CD8-positive, alpha-beta memory T cell (primary cell): ENCODE data around the gene HSPB7. TPM values are rescaled to one million over a fixed set of nuclear protein-coding genes. Genes with fewer than 3 reads are reported as not detected.
"Not testable (repeated sequence)": the region's sequence is repeated elsewhere in the genome, so short reads cannot be mapped to it uniquely, and the experiment has no call there.

Source experiments
- CTCF ChIA-PET: fragments of 350-600 bp; sonication (Branson Sonifier 250); formaldehyde crosslinking; loops from one replicate; lab custom pipeline; 2021; ENCODE audit warnings: antibody characterized with exemption; lab: Charles Lee
- POLR2A ChIA-PET: fragments of 350-600 bp; sonication (Branson Sonifier 250); formaldehyde crosslinking; loops from one replicate; lab custom pipeline; 2021; ENCODE audit warnings: antibody characterized with exemption; lab: Charles Lee
- DNase-seq, 5 donors: peaks; one replicate each; pipeline versions ENCODE4 v3.0.0 to v3.0.0-alpha.2; 2020 to 2022; ENCODE audit warnings: mixed read lengths in 1 of 5
- H3K27ac ChIP-seq: one replicate; pipeline ENCODE4 v1.7.0; 2013; ENCODE audit warnings: low read depth, mild to moderate bottlenecking, low read length, moderate library complexity
- H3K27me3 ChIP-seq: 2 replicates; pipeline ENCODE4 v1.7.0; 2013; ENCODE audit warnings: low read length, mild to moderate bottlenecking; ENCODE audit not compliant: insufficient read depth, poor library complexity, severe bottlenecking
- H3K36me3 ChIP-seq: 2 replicates; pipeline ENCODE4 v1.7.0; 2013; ENCODE audit warnings: mild to moderate bottlenecking, low read length, moderate library complexity; ENCODE audit not compliant: insufficient read depth
- H3K4me1 ChIP-seq: 2 replicates; pipeline ENCODE4 v1.7.0; 2013; ENCODE audit warnings: mild to moderate bottlenecking, low read length, moderate library complexity; ENCODE audit not compliant: insufficient read depth
- H3K4me3 ChIP-seq: 2 replicates; pipeline ENCODE4 v1.7.0; 2013; ENCODE audit warnings: mild to moderate bottlenecking, low read length
- H3K9me3 ChIP-seq: 2 replicates; pipeline ENCODE4 v1.7.0; 2013; ENCODE audit warnings: mild to moderate bottlenecking, low read length
- H3K27ac Mint-ChIP-seq, 8 donors: one replicate each; pipeline ENCODE4 v1.8.0; 2020 to 2021; ENCODE audit warnings: mixed read lengths in 8 of 8, mild to moderate bottlenecking in 6 of 8, inconsistent platforms in 3 of 8, moderate library complexity in 3 of 8
- H3K27me3 Mint-ChIP-seq, 2 donors: one replicate each; pipeline ENCODE4 v1.8.0; 2020 to 2021; ENCODE audit warnings: mixed read lengths in 2 of 2, mild to moderate bottlenecking in 1 of 2, moderate library complexity in 1 of 2
- H3K36me3 Mint-ChIP-seq, 3 donors: one replicate each; pipeline ENCODE4 v1.8.0; 2020 to 2021; ENCODE audit warnings: mixed read lengths in 3 of 3, inconsistent platforms in 1 of 3, mild to moderate bottlenecking in 1 of 3
- H3K4me1 Mint-ChIP-seq, 3 donors: one replicate each; pipeline ENCODE4 v1.8.0; 2020 to 2021; ENCODE audit warnings: mixed read lengths in 3 of 3, inconsistent platforms in 1 of 3, mild to moderate bottlenecking in 1 of 3
- H3K4me3 Mint-ChIP-seq, 7 donors: one replicate each; pipeline ENCODE4 v1.8.0; 2020 to 2021; ENCODE audit warnings: mixed read lengths in 7 of 7, mild to moderate bottlenecking in 6 of 7, moderate library complexity in 4 of 7, inconsistent platforms in 2 of 7
- H3K9me3 Mint-ChIP-seq, 5 donors: one replicate each; pipeline ENCODE4 v1.8.0; 2020 to 2022; ENCODE audit warnings: mixed read lengths in 5 of 5, mild to moderate bottlenecking in 3 of 5, moderate library complexity in 2 of 5, inconsistent platforms in 1 of 5
- polyA plus RNA-seq: library from polyadenylated mRNA; unstranded; fragments of 300-500 nt; fragmentation: Illumina TruSeq; gene quantifications from one replicate; pipeline ENCODE4 v1.2.3, GENCODE V29; 2021
- total RNA-seq, 2 experiments: library from RNA; stranded (reverse); gene quantifications; one replicate each; pipeline ENCODE4 v1.2.3, GENCODE V29; 2021

The HSPB7 gene
- total and polyA plus RNA-seq, 3 experiments from 2014 or later, result not detected

DNA sequence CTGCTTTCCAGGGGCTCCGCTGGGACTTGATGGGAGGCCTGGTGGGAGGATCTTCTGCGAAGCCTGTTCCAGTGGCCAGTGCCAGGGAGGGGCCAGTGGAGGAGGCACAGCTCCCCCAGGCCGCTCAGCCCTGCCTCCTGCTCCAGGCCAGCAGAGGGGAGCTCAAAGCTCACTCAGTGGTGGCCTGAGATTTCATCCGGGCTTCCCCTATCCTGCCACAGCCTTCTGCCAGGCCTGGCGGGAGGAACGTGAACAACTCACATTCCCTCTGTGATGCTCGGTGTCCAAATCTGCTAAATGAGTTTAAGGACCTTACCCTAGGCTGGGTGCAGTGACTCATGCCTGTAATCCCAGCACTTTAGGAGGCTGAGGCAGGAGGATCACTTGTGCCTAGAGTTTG, 29.0 kb upstream of the HSPB7 start:
- H3K9me3 ChIP-seq, result no peaks in the 10 kb centered on the region
- Mint-ChIP-seq H3K36me3 (no peaks in the 10 kb centered on the region), H3K4me1 (peaks cover 2 to 5% (median 3%) of the 10 kb centered on the region in 3 donors), H3K4me3 (no peak overlapping the region), H3K27me3 (peaks cover 7 to 33% of the 10 kb centered on the region in 2 donors), H3K9me3 (no peaks in the 10 kb centered on the region), H3K27ac (no peak overlapping the region)
- H3K27me3 ChIP-seq, result no peaks in the 10 kb centered on the region
- DNase-seq, result no peak
- ChIA-PET CTCF (no interaction called here), POLR2A (no interaction called here)
- H3K36me3 ChIP-seq, result no peaks in the 10 kb centered on the region
- H3K27ac ChIP-seq, result no peak overlapping the region
- no peaks in the 10 kb centered on the region for H3K4me1 ChIP-seq
- H3K4me3 ChIP-seq, result no peak overlapping the region

DNA sequence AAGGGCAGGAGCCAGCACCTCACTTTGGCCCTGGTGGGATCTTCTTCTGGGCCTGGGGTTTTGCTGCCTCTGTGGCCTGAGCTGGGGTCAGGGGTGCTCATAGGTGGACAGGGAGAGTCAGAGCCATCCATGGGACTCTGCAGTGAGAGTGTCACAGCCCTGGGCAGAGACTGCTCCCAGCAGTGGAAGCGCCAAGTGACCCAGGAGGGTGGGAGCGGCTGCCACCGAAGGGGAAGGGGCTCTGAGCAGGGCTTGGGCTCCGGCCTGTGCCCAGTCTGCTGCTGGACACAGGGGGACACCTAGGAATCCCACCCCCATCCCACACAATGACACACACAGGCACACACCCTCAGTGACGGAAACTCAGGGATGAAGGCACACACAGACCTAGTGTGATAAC, 26.1 kb upstream of the HSPB7 start:
- CTCF ChIA-PET, result no interaction called here
- H3K4me3 ChIP-seq, result no peak overlapping the region
- Mint-ChIP-seq H3K4me3 (no peak overlapping the region), H3K9me3 (no peaks in the 10 kb centered on the region), H3K4me1 (peaks cover 2 to 5% (median 3%) of the 10 kb centered on the region in 3 donors), H3K27ac (no peak overlapping the region), H3K36me3 (no peaks in the 10 kb centered on the region), H3K27me3 (peaks cover 7 to 17% of the 10 kb centered on the region in 2 donors)
- POLR2A ChIA-PET, result no interaction called here
- H3K36me3 ChIP-seq, result no peaks in the 10 kb centered on the region
- no peak overlapping the region for H3K27ac ChIP-seq
- no peaks in the 10 kb centered on the region for H3K9me3 ChIP-seq
- DNase-seq, result no peak
- no peaks in the 10 kb centered on the region for H3K4me1 ChIP-seq
- no peaks in the 10 kb centered on the region for H3K27me3 ChIP-seq

GRCh38 chr1:16043521-16043920, 25.7 kb upstream of the HSPB7 start, which contains the start of gene CLCNKB:
Gene CLCNKB, plus strand, starts transcription at chr1:16043782. Its CDS starts 711 bp downstream, at chr1:16044493.
- Histone ChIP-seq H3K4me3 (no peak within 1 kb of the TSS), H3K4me1 (no peaks in the 10 kb centered on the region), H3K27me3 (no peaks in the 10 kb centered on the region), H3K27ac (no peak within 1 kb of the TSS), H3K36me3 (no peaks in the 10 kb centered on the region), H3K9me3 (no peaks in the 10 kb centered on the region)
- no peaks in the 10 kb centered on the region for H3K36me3 Mint-ChIP-seq
- CTCF ChIA-PET, result no interaction called here
- DNase-seq, result no peak
- peak within 1 kb of the TSS in 1 of 8 donors; percentile 87 for H3K27ac Mint-ChIP-seq
- H3K9me3 Mint-ChIP-seq, result no peaks in the 10 kb centered on the region
- POLR2A ChIA-PET, result no interaction called here
- H3K27me3 Mint-ChIP-seq, result peaks cover 7 to 17% of the 10 kb centered on the region in 2 donors
- no peak within 1 kb of the TSS for H3K4me3 Mint-ChIP-seq
- H3K4me1 Mint-ChIP-seq, result peaks cover 2 to 5% (median 3%) of the 10 kb centered on the region in 3 donors

- DNase-seq, H3K4me3 ChIP-seq, CTCF ChIA-PET, H3K36me3 ChIP-seq, H3K9me3 ChIP-seq, H3K4me1 ChIP-seq, H3K27ac Mint-ChIP-seq, POLR2A ChIA-PET, H3K4me3 Mint-ChIP-seq, H3K27me3 ChIP-seq, H3K4me1 Mint-ChIP-seq, H3K36me3 Mint-ChIP-seq, H3K9me3 Mint-ChIP-seq, H3K27ac ChIP-seq: not testable (repeated sequence)
- peaks cover 7 to 15% of the 10 kb centered on the region in 2 donors for H3K27me3 Mint-ChIP-seq
Observed at GRCh38 chr1:16042654-16043053, 24.8 kb upstream of the HSPB7 start.

DNA sequence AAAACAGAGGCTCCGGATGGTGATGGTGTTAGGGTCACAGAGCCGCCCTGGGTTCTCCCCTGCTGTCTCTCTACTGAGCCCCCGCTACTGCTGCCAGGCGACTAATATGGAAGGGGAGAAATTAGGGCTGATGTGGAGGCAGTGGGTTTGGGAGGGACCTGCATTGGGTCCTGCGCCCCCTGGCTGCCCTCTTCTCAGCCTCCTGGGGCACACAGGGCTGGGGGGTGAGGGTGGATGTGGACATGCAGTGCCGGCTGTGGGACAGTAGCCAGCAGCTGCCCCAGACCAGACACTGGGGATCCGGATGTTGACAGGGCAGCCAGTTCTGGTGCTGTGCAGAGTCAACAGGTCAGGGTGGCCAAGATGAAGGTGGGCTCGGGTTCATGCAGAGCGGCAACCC, 24.3 kb upstream of the HSPB7 start:
- no peak overlapping the region for H3K4me3 Mint-ChIP-seq
- no peaks in the 10 kb centered on the region for H3K27me3 ChIP-seq
- H3K36me3 ChIP-seq, result no peaks in the 10 kb centered on the region
- H3K9me3 ChIP-seq, result no peaks in the 10 kb centered on the region
- no peak overlapping the region for H3K27ac Mint-ChIP-seq
- ChIA-PET POLR2A (no interaction called here), CTCF (no interaction called here)
- H3K4me1 Mint-ChIP-seq, result no peaks in the 10 kb centered on the region
- no peaks in the 10 kb centered on the region for H3K36me3 Mint-ChIP-seq
- H3K27ac ChIP-seq, result no peak overlapping the region
- no peaks in the 10 kb centered on the region for H3K4me1 ChIP-seq
- no peaks in the 10 kb centered on the region for H3K9me3 Mint-ChIP-seq
- H3K27me3 Mint-ChIP-seq, result peaks cover 6 to 15% of the 10 kb centered on the region in 2 donors
- no peak for DNase-seq
- H3K4me3 ChIP-seq, result no peak overlapping the region

DNA sequence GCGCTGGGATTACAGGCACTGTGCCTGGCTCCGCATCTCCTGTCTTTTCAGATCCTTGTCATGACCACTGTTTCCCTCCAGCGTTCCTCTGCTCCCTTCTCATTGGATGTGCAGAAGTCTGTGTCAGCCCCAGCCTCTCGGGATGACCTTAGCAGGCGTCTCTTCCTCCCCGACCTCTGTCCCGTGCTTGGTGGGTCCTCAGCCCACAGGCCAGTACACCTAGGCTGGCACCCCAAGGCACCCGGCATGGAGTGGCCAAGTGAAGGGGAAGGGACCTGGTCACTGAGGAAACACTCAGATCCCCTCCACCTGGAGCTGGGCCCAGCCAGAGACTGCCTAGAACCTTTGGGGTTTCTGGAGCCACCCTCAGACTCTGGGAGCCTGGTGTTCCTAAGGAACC, 23.4 kb upstream of the HSPB7 start:
- Mint-ChIP-seq H3K4me3 (no peak overlapping the region), H3K9me3 (no peaks in the 10 kb centered on the region), H3K27ac (no peak overlapping the region), H3K4me1 (no peaks in the 10 kb centered on the region), H3K27me3 (peaks cover 6 to 13% of the 10 kb centered on the region in 2 donors), H3K36me3 (no peaks in the 10 kb centered on the region)
- H3K4me3 ChIP-seq, result no peak overlapping the region
- ChIA-PET POLR2A (no interaction called here), CTCF (no interaction called here)
- H3K27me3 ChIP-seq, result no peaks in the 10 kb centered on the region
- no peaks in the 10 kb centered on the region for H3K9me3 ChIP-seq
- H3K27ac ChIP-seq, result no peak overlapping the region
- no peaks in the 10 kb centered on the region for H3K36me3 ChIP-seq
- DNase-seq, result no peak
- H3K4me1 ChIP-seq, result no peaks in the 10 kb centered on the region

DNA sequence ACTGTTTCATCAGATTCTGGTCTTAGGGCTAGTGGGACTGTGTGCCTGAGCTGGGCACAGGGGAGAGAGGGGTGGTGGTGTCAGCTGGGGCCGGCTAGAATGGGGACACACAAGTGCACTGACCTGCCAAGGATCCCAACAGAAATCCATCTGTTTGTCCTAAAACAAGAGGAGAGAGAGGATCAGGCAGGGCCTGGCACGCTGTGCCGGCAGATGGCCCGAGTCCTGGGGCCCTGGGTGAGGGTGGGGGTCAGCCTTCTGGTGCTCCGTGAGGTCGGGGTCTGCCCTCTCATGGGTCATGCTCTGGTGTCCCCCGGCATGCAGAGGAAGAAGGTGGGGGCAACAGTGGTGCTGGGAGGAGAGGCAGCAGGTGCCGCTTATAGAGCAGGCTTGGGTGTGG, 22.0 kb upstream of the HSPB7 start:
- H3K4me1 Mint-ChIP-seq, H3K4me3 ChIP-seq, POLR2A ChIA-PET, CTCF ChIA-PET, H3K4me1 ChIP-seq, DNase-seq, H3K9me3 Mint-ChIP-seq, H3K27ac Mint-ChIP-seq, H3K4me3 Mint-ChIP-seq, H3K27ac ChIP-seq, H3K36me3 Mint-ChIP-seq, H3K27me3 Mint-ChIP-seq, H3K9me3 ChIP-seq, H3K36me3 ChIP-seq, H3K27me3 ChIP-seq: not testable (repeated sequence)

DNA sequence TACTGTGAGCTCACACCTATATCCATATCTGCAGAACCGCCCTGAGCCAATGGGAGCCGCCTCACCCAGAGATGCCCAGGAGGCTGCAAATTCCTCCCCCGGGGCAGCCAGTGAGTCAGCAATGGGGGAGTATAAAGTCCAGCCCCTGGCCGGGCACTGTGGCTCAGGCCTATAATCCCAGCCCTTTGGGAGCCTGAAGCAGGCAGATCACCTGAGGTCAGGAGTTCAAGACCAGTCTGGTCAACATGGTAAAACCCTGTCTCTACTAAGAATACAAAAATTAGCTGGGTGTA, 20.7 kb upstream of the HSPB7 start:
- Mint-ChIP-seq H3K4me1 (no peaks in the 10 kb centered on the region), H3K27me3 (peaks cover 4 to 7% of the 10 kb centered on the region in 2 donors), H3K27ac (no peak overlapping the region), H3K9me3 (no peaks in the 10 kb centered on the region), H3K4me3 (peak overlapping the region in 1 of 7 donors; percentile 19), H3K36me3 (no peaks in the 10 kb centered on the region)
- no peak overlapping the region for H3K4me3 ChIP-seq
- POLR2A ChIA-PET, result no interaction called here
- no peaks in the 10 kb centered on the region for H3K4me1 ChIP-seq
- H3K36me3 ChIP-seq, result no peaks in the 10 kb centered on the region
- CTCF ChIA-PET, result no interaction called here
- H3K27ac ChIP-seq, result no peak overlapping the region
- H3K27me3 ChIP-seq, result no peaks in the 10 kb centered on the region
- no peak for DNase-seq
- H3K9me3 ChIP-seq, result no peaks in the 10 kb centered on the region

DNA sequence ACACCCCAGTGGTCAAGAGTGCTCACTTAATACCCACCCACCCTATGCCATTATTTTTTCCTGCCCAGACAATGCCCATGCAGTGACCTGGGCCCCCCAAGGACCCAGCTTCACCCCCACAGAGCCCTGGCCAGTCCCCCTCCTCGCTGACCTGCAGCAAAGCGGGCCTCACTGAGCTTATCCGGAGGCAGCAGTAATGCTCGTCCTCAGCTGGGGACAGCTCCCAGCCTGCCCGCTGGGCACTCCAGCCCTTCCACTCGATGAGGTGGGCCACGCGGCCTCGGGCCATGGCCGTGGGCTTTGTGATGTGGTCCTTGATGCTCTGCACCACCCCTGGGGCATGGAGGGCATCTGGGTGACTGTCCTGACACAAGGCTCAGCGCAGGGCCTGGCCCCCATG, 18.6 kb upstream of the HSPB7 start:
- H3K4me3 Mint-ChIP-seq, H3K27ac Mint-ChIP-seq, H3K27ac ChIP-seq, H3K9me3 Mint-ChIP-seq, H3K4me1 Mint-ChIP-seq, POLR2A ChIA-PET, H3K9me3 ChIP-seq, H3K4me3 ChIP-seq, H3K27me3 ChIP-seq, DNase-seq, H3K36me3 ChIP-seq, H3K36me3 Mint-ChIP-seq, CTCF ChIA-PET, H3K27me3 Mint-ChIP-seq, H3K4me1 ChIP-seq: not testable (repeated sequence)
